ENCODE measurements around the gene FURIN. TPM values are rescaled to one million over a fixed set of nuclear protein-coding genes. Genes with fewer than 3 reads are reported as not detected.

The FURIN gene
- total RNA-seq, 1 experiment from 2014 or later = 62.0 TPM

GRCh38 chr15:90891346-90891949 lies 23.1 kb downstream of the FURIN start:
- Histone ChIP-seq H3K36me3 (ENCODE audit: control insufficient read depth, insufficient read depth, low read length) (no peaks in the 10 kb centered on the region; the same call in 1 of the 2 replicates), H3K4me1 (ENCODE audit: control insufficient read depth, insufficient read depth, low read length) (no peaks in the 10 kb centered on the region), H3K27me3 (ENCODE audit: control insufficient read depth, insufficient read depth, low read length) (no peaks in the 10 kb centered on the region), H3K27ac (ENCODE audit: low read length) (no peak overlapping the region), H3K9me3 (ENCODE audit: control insufficient read depth, insufficient read depth, low read depth, low read length) (no peaks in the 10 kb centered on the region), H3K4me3 (ENCODE audit: low read depth in 2 of 2, low read length in 2 of 2) (no peak overlapping the region)
- TF ChIP-seq TCF7L2 (IDR thresholded peaks at IDR 0.05; ENCODE audit: low read depth, low read length) = no peak
- in situ Hi-C loops (cut with HindIII; ENCODE audit: low pct_unique_long_range_greater_than_20kb, low sequenced_read_pairs) (no loop called here), intact Hi-C loops (cut with micrococcal nuclease; ENCODE audit: unreplicated experiment) (no loop called here)
- DNase-seq (ENCODE audit: low read depth, low spot score) = no peak
- ChIA-PET CTCF (no interaction called here), POLR2A (no interaction called here)
- ATAC-seq = no peak
- no TSS peak for BruUV-seq (replicated peaks)

GRCh38 chr15:90892023-90892422 lies 23.6 kb downstream of the FURIN start:
- Histone ChIP-seq H3K36me3 (ENCODE audit: control insufficient read depth, insufficient read depth, low read length) (no peaks in the 10 kb centered on the region; the same call in 1 of the 2 replicates), H3K4me1 (ENCODE audit: control insufficient read depth, insufficient read depth, low read length) (no peaks in the 10 kb centered on the region), H3K4me3 (ENCODE audit: low read depth in 2 of 2, low read length in 2 of 2) (no peak overlapping the region), H3K27me3 (ENCODE audit: control insufficient read depth, insufficient read depth, low read length) (no peaks in the 10 kb centered on the region), H3K27ac (ENCODE audit: low read length) (no peak overlapping the region), H3K9me3 (ENCODE audit: control insufficient read depth, insufficient read depth, low read depth, low read length) (no peaks in the 10 kb centered on the region)
- intact Hi-C loops (cut with micrococcal nuclease; ENCODE audit: unreplicated experiment) = no loop called here
- BruUV-seq (replicated peaks) = no TSS peak
- no peak for ATAC-seq
- in situ Hi-C loops (cut with HindIII; ENCODE audit: low pct_unique_long_range_greater_than_20kb, low sequenced_read_pairs) = no loop called here
- ChIA-PET POLR2A (no interaction called here), CTCF (no interaction called here)
- TF ChIP-seq TCF7L2 (IDR thresholded peaks at IDR 0.05; ENCODE audit: low read depth, low read length) (no peak), REST (IDR thresholded peaks at IDR 0.05; ENCODE audit: insufficient read depth in 1 of 2, low read depth in 2 of 2, low read length in 1 of 2) (no peak), CTCF (IDR thresholded peaks at IDR 0.05) (no peak), POLR2AphosphoS5 (IDR thresholded peaks at IDR 0.05; ENCODE audit: low read depth, low read length) (no peak), SIN3A (IDR thresholded peaks at IDR 0.05; ENCODE audit: borderline replicate concordance, insufficient read depth, low read depth, low read length) (no peak)
- DNase-seq (ENCODE audit: low read depth, low spot score) = no peak

- H3K36me3 ChIP-seq (ENCODE audit: control insufficient read depth, insufficient read depth, low read length) = no peaks in the 10 kb centered on the region; the same call in 1 of the 2 replicates
- no peaks in the 10 kb centered on the region for H3K27me3 ChIP-seq (ENCODE audit: control insufficient read depth, insufficient read depth, low read length)
- in situ Hi-C loops (cut with HindIII; ENCODE audit: low pct_unique_long_range_greater_than_20kb, low sequenced_read_pairs) (no loop called here), intact Hi-C loops (cut with micrococcal nuclease; ENCODE audit: unreplicated experiment) (no loop called here)
- TF ChIP-seq CTCF (IDR thresholded peaks at IDR 0.05) = no peak
- no peak for TF ChIP-seq TCF7L2 (IDR thresholded peaks at IDR 0.05; ENCODE audit: low read depth, low read length)
- TF ChIP-seq POLR2AphosphoS5 (IDR thresholded peaks at IDR 0.05; ENCODE audit: low read depth, low read length) = no peak
- TF ChIP-seq REST (IDR thresholded peaks at IDR 0.05; ENCODE audit: insufficient read depth in 1 of 2, low read depth in 2 of 2, low read length in 1 of 2) = no peak
- no peak for TF ChIP-seq SIN3A (IDR thresholded peaks at IDR 0.05; ENCODE audit: borderline replicate concordance, insufficient read depth, low read depth, low read length)
- ChIA-PET POLR2A (no interaction called here), CTCF (interaction anchor here (0.6 kb wide), 1 partner anchor 177 kb away, joined by 3 read pairs; no protein-coding TSS in a partner anchor)
- H3K27ac ChIP-seq (ENCODE audit: low read length) = no peak overlapping the region
- H3K9me3 ChIP-seq (ENCODE audit: control insufficient read depth, insufficient read depth, low read depth, low read length) = no peaks in the 10 kb centered on the region
- no peaks in the 10 kb centered on the region for H3K4me1 ChIP-seq (ENCODE audit: control insufficient read depth, insufficient read depth, low read length)
- no TSS peak for BruUV-seq (replicated peaks)
- DNase-seq (ENCODE audit: low read depth, low spot score) = no peak
- no peak for ATAC-seq
- no peak overlapping the region for H3K4me3 ChIP-seq (ENCODE audit: low read depth in 2 of 2, low read length in 2 of 2)
Measured at GRCh38 chr15:90892498-90893174, 24.2 kb downstream of the FURIN start.
